Activated T-cell treated with anti-CD3 and anti-CD28 coated beads, Interleukin-2, amount 50 U/mL, for 1 hour (primary cell): Measurements from ENCODE around the gene CEMIP.

Experiments
- DNase-seq: peaks from one replicate; pipeline ENCODE4 v3.0.0-alpha.2; 2020

CEMIP gene

DNA sequence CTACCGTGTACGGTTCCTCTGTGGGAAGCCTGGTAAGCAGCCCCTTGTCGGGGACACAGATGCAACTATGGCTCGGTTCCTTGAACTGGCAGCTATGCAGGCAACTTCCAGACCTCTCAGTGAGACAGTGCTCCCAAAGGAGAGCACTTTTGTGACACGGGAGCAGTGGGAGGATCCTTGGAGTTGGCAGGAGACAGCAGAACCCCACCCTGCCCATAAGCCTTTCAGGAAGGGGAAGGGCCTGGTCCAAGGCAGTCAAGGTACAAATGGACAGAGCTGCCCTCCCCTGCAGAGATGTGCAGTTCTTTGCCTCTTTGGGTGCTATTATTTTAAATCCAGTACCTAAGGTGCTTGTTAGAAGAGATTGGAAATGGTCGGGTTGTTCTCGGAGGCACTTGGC lies 115.9 kb downstream of the CEMIP start:
- DNase-seq = no peak

DNA sequence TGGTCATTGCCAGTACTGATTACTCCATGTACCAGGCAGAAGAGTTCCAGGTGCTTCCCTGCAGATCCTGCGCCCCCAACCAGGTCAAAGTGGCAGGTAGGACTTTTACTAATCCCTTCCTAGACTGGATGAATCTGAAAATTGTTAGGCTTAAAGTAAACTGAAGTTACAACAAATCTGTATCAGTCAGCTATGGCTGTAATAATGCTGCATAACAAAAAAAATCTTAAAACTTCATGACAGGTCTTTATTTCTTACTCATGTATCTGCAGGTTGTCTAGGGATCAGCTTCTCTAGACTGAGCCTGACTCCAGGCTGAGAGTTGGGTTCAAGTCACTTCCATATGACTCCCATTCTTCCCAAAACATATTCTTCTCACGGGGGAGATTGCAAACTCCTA lies 116.8 kb downstream of the CEMIP start:
- DNase-seq = no peak

DNA sequence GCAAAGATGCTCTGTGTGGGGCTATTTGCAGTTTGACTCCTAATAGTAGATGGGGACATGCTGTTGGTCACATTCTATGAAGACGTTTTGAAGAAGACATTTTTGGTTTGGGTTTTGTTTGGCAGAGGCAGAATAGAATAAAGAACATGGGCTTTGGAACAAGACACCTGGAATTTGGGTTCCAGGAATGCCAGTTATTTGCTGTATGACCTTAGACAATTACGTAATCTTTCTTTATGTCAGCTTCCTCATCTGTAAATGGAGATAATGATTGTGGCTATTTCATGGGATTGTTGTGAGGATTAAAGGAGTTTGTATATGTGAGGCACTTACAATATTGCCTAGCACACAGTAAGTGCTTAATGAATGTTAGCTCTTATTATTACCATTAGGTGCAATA lies 118.9 kb downstream of the CEMIP start:
- no peak for DNase-seq

DNA sequence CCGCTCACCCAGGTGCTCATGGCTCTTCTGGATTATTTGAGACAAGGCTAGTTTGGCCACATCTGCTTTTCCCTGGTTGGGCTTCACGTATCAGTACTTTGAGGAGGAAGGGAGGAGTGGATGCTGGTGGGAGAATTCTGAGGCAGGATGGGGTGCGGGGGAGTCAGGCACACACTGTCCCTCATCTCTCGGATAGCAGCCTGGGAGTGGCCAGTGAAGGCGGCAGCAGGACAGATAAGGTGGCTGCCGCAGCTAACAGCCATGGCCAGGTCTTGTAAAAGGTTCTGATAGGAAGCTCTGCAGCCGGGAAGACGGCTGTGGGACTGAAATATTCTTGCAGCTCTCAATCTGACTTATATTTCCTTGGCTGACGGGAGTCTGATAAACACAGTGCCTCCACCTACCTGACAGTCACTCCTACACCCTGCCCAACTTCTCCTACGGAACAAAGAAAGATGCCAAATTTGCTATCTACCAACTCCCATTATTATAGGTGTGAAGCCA lies 123.2 kb downstream of the CEMIP start:
- no peak for DNase-seq

DNA sequence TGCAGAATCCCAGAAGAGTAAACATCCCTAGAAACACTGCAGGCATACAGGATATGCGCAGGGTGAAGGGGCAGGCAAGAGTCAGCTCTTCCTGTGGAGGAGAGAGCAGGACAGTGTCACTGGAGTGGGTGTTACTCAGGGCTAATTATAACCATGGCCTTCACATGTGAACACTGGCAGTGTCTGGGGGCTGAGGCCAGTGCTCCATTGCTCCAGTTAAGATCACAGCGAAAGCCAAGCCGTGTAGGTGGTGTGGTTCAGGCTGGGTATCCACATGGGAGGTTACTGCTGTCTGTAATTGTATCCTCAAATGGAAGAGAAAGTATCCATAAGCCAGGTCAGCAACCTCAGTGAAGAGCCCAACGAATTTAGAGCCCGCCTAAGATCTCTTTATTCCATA lies 125.8 kb downstream of the CEMIP start:
- no peak for DNase-seq

DNA sequence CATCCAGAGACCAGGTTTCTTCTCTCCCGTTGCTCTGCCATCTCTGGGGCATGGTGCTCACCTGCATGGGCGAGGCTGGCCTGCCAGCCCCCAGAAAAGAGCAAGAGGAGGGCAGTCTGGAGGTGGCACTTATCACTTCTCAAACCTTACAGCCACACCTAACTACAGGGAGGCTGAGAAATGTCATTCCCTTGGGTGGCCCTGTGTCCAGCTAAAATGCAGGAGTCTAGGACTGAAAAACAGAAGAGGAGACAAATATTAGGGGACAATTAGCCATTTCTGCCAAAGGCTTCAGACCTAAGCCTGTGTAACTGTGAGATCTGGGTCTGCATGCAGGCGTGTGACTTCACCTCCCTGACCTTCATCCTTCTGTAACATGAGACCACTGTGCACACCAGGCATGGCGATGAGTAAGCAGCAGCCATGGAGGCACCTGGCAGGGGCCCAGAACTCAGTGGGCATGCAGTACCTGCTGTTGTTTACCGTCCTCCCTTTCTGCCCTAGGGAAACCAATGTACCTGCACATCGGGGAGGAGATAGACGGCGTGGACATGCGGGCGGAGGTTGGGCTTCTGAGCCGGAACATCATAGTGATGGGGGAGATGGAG lies 127.1 kb downstream of the CEMIP start:
- no peak for DNase-seq

DNA sequence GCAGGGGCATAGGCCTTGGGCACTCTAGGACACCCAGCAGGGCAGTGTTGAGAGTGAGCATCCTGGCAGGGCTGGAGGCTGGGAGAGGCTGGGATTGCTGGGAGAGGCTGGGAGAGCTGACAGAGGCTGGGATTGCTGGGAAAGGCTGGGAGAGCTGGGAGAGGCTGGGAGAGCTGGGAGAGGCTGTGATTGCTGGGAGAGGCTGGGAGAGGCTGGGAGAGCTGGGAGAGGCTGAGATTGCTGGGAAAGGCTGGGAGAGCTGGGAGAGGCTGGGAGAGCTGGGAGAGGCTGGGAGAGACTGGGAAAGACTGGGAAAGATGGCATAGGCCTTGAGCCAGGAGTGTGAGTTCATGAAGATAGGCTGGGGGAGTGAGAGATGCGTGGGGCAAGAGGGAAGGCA lies 132.7 kb downstream of the CEMIP start:
- no peak for DNase-seq

DNA sequence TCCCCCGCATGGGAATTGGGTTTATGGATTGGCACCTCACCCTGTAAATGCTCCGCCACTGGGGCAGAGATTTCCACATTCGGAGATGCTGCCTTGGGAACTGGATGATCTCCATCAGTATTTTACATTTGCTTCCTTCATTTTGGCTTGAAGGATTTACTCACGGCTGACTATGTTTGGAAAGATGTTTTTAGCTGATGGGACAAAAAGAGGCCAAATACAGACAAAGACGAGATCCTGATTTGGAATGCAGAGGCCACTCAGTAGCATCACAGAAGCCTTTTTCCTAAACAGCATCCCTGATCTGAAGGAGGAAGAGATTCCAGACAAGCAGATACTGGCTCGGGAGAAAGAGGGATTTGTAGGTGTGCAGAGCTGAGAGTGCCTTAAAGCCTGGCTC lies 133.5 kb downstream of the CEMIP start:
- no peak for DNase-seq

DNA sequence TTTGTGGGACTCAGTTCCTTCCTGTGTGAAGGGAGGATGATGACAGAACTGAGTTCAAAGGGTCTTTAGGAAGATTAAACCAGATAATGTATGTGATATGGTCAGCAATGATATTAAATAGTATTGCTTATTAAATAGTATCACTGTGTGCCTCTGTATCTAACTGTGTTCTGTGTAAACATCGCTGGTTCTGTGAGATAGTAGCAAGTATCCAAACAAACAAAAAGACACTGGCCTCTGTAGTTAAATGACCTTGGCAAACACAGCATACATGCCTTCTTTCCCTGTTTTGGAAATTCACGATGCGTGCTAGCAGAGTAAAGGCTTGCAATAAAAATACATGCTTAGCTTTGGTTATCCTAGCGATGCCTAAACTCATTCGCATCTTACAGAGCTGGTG lies 134.4 kb downstream of the CEMIP start:
- DNase-seq = no peak

DNA sequence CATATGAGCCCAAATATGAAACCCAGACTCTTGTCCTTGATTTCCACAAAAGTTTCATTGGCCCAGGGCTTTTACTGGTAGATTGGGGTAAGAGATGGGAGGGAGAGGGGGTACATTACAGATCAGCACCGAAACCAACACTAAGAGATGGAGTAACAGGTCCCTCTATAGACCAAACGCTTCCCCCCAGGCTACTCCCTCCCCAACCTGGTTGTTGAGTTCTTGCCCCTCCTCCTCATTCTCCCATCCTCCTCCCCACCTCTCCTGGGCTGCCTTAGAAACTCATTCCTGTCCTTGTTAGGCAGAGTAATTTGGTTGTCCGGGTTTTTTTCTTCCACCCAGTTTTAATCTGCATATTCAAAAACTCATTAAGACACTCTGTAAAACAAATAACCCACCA lies 136.3 kb downstream of the CEMIP start:
- DNase-seq = no peak

DNA sequence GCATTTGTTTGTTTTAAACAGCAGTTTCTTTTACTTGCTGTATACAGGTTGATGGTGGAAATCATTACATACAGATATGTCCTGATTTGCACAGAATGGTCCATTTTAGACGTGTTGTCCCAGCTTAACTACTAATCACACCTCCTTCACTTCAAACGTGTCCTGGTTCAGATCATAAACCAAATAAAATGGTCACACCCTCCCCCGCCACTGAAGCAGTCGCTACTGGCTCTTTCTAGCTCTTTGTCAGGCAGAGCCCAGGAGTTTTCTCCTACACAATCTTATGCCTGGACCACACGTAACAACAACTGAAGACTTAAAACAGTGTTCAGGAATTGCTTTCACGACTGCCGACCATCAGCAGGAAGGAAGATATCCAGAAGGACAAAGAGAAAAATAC lies 136.9 kb downstream of the CEMIP start:
- no peak for DNase-seq

DNA sequence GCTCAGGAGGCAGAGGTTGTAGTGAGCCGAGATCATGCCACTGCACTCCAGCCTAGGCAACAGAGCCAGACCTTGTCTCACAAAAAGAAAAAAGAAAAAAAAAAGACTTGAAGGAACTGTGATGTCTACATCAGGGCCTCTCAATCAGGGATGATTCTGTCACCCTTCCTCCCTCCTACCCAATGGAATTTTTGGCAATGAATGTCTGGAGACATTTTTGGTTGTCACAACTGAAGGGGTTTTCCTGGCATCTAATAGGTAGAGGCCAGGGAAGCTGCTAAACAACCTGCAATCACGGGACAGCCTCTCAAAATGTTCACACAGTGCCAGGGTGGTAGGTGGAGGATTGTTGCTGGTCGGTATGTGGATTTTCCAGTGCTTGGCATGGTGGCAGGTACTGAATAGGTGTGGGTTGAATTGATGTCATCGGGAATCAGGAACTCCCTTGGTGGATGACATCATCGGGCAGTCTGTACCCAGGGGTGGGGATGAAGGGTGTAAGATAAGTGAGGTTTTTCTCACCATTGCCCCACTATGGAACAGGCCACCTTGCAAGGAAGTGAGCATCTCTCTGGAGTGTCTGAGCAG lies 139.1 kb downstream of the CEMIP start:
- no peak for DNase-seq

DNA sequence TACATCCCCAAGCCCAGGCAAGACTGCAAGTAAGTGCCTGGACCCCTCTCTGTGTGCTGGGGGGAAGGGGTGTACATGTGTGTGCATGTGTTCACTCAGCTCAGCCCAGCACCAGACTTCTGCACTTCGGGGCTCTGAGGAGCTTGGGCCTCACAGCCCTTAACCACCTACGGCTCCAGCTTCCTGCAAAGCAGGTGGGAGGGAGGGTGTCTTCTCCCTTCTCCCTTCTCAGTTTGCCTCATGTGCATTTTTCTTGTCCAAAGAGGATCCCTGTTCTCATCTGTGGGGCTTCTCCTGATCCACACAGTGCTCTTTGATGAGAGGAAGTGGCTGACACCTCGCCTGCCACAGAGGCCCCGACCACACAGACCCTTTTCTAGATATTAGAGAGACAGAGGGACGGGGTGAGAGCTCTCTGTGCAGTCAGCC lies 141.1 kb downstream of the CEMIP start:
- DNase-seq = no peak

DNA sequence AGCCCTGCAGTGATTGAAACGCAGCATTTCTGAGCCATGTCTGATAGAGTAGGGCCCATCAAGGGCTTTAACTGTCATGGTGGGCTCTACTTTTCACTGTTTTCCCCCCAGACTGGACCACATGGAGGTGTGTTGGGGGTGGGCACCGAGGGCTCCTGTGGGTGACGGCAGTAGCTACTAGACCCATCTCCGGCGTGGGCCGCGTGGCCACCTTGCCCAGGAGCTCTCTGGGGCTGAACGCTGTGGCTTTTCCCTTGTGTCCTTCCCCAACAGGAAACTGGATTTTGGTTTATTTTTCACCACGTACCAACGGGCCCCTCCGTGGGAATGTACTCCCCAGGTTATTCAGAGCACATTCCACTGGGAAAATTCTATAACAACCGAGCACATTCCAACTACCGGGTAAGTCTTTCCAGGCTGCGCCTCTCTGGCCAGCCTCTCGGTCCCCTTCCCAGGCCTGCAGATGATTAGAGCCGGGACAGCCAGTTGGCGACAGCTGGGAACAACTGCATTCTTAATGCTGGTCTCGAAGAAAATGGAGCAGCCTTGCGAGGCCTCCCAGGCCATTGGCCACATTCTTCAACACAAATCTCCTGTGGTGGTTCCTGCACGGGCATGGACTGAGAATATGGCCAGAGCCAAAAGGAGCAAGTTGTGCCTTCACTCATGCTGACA lies 142.7 kb downstream of the CEMIP start:
- DNase-seq = no peak

DNA sequence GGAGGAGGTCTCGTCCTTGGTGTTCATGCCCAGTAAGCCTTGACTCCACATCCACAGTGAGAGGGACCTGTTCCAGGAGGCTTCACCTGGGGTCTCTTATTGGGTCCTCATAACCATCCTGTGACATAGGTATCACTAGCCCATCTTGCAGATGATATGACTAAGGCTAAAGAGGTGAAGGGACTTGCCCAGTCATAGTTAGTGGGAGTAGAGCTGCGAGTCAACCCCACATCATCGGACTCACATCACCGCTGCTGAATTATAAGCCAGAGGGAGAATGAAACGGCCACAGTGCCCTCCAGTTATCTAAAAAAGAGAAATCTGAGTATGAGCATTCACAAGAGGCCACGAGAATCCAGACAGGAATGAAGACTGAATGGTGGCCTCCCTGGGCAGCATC lies 144.5 kb downstream of the CEMIP start:
- DNase-seq = no peak

DNA sequence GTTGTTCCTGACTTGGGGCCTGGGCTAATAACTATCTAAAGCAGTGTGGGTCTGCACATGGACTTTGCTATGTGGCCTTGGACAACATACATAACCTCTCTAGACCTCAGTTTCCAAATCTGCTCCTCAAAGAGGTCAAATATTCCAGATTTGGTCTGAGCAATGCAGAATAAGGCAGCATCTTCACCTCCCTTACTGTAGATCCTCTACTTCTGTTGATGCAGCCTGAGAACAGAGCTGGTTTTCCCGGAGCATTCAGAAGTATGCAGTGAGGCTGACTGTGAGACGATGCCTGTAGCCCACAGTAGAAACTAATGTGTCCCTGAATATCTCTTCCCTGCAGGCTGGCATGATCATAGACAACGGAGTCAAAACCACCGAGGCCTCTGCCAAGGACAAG lies 145.1 kb downstream of the CEMIP start:
- no peak for DNase-seq

DNA sequence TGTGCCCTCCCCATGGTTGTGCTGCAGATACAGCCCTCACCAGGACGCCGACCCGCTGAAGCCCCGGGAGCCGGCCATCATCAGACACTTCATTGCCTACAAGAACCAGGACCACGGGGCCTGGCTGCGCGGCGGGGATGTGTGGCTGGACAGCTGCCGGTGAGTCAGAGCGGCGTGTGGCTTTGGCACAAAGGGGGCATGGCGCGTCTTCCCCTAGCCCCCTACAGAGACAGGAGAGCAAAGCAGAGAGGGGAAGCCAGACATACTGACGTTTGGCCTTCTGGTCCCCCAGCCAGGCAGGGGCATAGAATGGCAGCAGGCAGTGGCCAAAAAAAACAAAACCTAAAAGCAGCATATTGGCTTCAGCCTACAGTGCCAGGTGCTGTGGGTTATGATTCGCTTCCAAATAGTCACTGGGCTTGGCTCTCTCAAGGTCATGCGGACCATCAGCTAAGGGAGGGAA lies 146.5 kb downstream of the CEMIP start:
- DNase-seq = no peak

DNA sequence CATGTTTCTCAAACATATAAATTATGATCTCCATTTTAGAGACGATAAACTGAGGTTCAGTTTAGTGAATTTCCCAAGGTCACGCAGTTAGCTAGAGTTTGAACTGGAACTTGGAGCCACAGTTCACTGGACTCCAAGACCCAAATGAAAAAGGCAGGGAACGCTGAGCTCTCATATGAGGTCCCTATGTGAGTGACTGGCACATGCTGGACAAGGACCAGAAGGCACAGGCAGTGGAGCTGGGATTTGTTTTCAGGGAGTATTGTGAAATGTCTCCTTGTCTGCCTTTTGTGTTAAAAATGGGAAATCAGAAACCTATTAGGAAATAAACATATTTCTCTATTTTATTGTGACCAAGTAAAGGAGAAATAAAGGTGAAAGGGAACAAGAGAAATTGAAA lies 147.0 kb downstream of the CEMIP start:
- no peak for DNase-seq

DNA sequence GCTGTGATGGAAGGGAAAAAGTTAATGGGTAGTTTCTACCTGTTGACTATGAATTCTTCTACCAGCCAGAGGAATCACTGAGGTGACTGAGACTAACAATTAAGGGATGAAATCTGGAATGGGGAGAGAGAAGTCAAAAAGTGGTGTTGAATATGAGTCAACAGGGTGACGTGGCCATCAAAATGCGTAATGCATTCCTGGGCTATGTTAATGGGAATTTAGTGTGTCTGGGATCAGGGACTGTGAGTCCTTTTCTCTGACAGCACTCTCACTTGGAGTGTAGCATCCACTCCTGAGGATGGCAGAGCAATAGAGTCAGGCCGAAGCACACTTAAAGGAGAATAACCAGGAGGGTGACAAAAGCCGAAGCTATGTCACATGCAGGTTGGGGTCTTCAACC lies 150.1 kb downstream of the CEMIP start:
- DNase-seq = no peak

DNA sequence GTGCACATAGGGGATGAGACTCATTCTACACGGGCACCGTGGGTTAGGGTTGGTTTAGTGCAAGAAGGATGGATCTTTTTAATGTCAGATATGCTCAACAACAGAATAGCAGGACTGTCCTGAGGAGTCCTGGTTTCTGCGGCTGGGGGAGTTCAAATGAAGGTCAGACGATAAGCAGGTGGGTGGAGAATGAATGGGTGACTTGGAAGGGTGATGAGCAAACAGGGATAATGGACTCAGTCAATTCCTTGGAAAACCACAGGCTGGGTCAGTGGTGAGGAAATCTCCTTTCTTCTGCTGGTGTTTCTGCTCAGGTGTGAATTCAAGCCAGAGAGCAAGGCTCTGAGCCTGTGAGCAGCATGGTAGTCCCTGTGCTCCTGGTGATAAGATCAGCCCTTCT lies 150.5 kb downstream of the CEMIP start:
- DNase-seq = no peak

DNA sequence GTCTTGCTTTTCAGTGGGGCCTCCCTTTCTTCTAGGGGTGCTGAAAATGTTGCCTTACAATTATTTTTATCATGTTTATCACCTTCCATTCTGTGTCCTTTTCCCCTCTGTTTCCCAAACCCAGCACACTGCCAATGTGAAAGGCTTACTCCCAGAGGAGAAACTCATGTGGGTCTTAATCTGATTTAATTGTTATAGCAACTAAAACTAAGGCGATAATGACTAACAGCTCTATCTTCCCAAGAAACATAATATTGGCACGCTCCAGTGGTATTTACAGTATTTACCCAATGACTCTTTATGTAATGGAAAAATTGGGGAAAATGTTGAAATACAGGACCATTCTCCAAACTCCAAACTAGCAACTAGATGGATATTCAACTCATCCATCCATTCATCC lies 152.0 kb downstream of the CEMIP start:
- DNase-seq = no peak

DNA sequence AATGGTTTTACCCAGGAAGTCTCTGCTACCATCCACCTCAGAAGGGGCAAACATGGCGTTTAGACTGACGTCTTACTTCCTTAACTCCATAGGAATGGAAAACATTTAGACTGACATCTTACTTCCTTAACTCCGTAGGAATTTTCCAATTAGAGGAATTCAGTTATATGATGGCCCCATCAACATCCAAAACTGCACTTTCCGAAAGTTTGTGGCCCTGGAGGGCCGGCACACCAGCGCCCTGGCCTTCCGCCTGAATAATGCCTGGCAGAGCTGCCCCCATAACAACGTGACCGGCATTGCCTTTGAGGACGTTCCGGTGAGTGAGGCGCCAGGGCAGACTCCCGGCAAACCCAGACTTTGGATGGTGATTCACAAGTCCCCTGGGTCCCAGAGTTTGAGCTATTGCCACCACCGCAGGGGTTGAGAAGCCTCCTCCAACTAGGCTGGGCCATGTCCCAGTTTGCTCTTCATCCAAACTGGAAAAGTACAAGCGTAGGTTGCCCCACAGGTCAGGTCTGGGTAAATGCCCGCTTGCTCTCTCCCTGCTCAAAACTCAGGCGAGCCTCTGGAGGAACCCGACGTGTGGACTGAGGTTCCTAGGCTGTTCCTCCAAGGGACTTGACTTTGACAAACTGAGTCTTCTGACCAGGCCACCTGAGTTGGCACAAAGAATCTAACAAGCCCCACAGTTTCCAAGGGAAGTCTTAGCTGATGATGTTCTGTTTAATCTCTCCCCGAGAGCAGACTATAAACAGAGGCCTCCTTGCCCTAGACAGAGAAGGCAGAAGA lies 152.7 kb downstream of the CEMIP start:
- no peak for DNase-seq

DNA sequence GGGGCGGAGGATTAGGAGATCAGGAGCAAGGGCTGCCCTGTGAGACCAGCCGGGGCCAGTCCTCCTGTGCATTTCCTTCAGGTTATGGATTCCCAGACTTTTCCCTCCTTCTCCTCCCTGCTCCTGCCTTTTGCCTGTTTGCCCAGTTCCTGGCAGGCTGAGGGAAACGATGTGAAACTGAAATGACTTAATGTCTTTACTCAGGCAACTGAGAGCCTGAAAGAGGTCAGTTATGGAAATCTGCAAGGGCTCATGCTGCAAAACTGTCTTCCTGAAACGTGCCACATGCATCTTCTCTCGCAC lies 153.3 kb downstream of the CEMIP start:
- DNase-seq = no peak

DNA sequence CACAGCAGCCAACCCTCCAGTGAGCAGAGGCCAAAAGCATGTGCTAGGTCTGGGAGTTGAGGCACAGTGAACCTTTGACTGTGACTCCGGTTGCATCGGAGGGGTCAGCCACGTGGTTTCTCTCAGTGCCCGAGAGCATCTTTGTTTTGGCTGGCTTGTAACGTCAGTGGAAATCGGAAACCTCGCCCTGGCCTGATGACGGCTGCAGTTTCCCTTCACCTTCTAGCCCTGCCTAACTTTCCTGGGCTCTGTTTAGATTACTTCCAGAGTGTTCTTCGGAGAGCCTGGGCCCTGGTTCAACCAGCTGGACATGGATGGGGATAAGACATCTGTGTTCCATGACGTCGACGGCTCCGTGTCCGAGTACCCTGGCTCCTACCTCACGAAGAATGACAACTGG lies 153.8 kb downstream of the CEMIP start:
- no peak for DNase-seq
